MM.1S (cell line): ENCODE measurements around the gene RNASEH1.

Experiments
- DNase-seq: peaks from one replicate; pipeline ENCODE4 v3.0.0-alpha.2; 2015
- H2AFZ ChIP-seq: fragments of 300-600 bp; sonication (generic); 2 replicates; pipeline ENCODE4 v1.6.0; 2016; ENCODE audit warnings: antibody characterized with exemption, low read length
- H3F3A ChIP-seq: fragments of 300-600 bp; sonication (generic); 2 replicates; pipeline ENCODE4 v1.6.1; 2016; ENCODE audit warnings: mild to moderate bottlenecking, antibody characterized with exemption, low read length, moderate library complexity, mixed read lengths; ENCODE audit not compliant: insufficient read depth
- H3K27ac ChIP-seq: fragments of 300-600 bp; sonication (generic); 2 replicates; pipeline ENCODE4 v1.5.1; 2016; ENCODE audit warnings: mild to moderate bottlenecking, low read length
- H3K27me3 ChIP-seq: fragments of 300-600 bp; sonication (generic); replicated peaks from 2 replicates; pipeline ENCODE4 v1.6.0; 2016; ENCODE audit warnings: low read length; ENCODE audit not compliant: insufficient read depth
- H3K36me3 ChIP-seq: fragments of 300-600 bp; sonication (generic); replicated peaks from 2 replicates; pipeline ENCODE4 v1.6.1; 2016; ENCODE audit warnings: mild to moderate bottlenecking, low read length, mixed read lengths; ENCODE audit not compliant: insufficient read depth
- H3K4me1 ChIP-seq: fragments of 300-600 bp; sonication (generic); 2 replicates; pipeline ENCODE4 v1.6.1; 2016; ENCODE audit warnings: low read length, mixed read lengths
- H3K4me2 ChIP-seq: fragments of 300-600 bp; sonication (generic); 2 replicates; pipeline ENCODE4 v1.6.0; 2016; ENCODE audit warnings: low read depth, low read length
- H3K4me3 ChIP-seq: fragments of 300-600 bp; sonication (generic); 2 replicates; pipeline ENCODE4 v1.5.1; 2016; ENCODE audit warnings: low read length, mixed read lengths
- H3K79me2 ChIP-seq: fragments of 300-600 bp; sonication (generic); 2 replicates; pipeline ENCODE4 v1.6.1; 2016; ENCODE audit warnings: mixed run types, low read length, mixed read lengths
- H3K9ac ChIP-seq: fragments of 300-600 bp; sonication (generic); 2 replicates; pipeline ENCODE4 v1.6.1; 2016; ENCODE audit warnings: low read length, mixed read lengths
- H3K9me2 ChIP-seq: fragments of 300-600 bp; sonication (generic); replicated peaks from 2 replicates; pipeline ENCODE4 v1.6.1; 2016; ENCODE audit warnings: mild to moderate bottlenecking, low read length, mixed read lengths; ENCODE audit not compliant: insufficient read depth
- H3K9me3 ChIP-seq: fragments of 300-600 bp; sonication (generic); replicated peaks from 2 replicates; pipeline ENCODE4 v1.6.1; 2016; ENCODE audit warnings: mild to moderate bottlenecking, low read length, mixed read lengths; ENCODE audit not compliant: insufficient read depth
- H4K20me1 ChIP-seq: fragments of 300-600 bp; sonication (generic); 2 replicates; pipeline ENCODE4 v1.6.1; 2016; ENCODE audit warnings: mild to moderate bottlenecking, low read length, moderate library complexity, mixed read lengths; ENCODE audit not compliant: insufficient read depth
- CTCF ChIP-seq: fragments of 300-600 bp; sonication (generic); IDR thresholded peaks from 2 replicates; pipeline ENCODE4 v1.5.1; 2016; ENCODE audit warnings: antibody characterized with exemption, low read length, mixed read lengths
- EZH2 ChIP-seq: fragments of 300-600 bp; sonication (generic); optimal IDR thresholded peaks from 2 replicates; pipeline ENCODE3; 2017; ENCODE audit warnings: low read depth, mild to moderate bottlenecking, antibody characterized with exemption, low read length, mixed read lengths
- EZH2phosphoT487 ChIP-seq: fragments of 300-600 bp; sonication (generic); IDR thresholded peaks from 2 replicates; pipeline ENCODE4 v1.6.1; 2018; ENCODE audit warnings: antibody characterized with exemption, low read length

The RNASEH1 gene

GRCh38 chr2:3604991-3605961 lies 47.1 kb upstream of the RNASEH1 start:
- Histone ChIP-seq H3K79me2 (no peaks in the 10 kb centered on the region), H3K4me2 (no peak overlapping the region), H2AFZ (no peak overlapping the region), H3K4me1 (peaks cover 6% of the 10 kb centered on the region), H3F3A (no peaks in the 10 kb centered on the region), H3K36me3 (no peaks in the 10 kb centered on the region), H3K27me3 (no peaks in the 10 kb centered on the region), H3K4me3 (no peak overlapping the region), H3K9me2 (no peaks in the 10 kb centered on the region), H3K9me3 (no peaks in the 10 kb centered on the region), H3K27ac (no peak overlapping the region), H3K9ac (no peak overlapping the region), H4K20me1 (no peaks in the 10 kb centered on the region)
- DNase-seq, result no peak
- TF ChIP-seq EZH2 (no peak), EZH2phosphoT487 (no peak), CTCF (no peak)

GRCh38 chr2:3604207-3604877 lies 46.2 kb upstream of the RNASEH1 start:
- TF ChIP-seq CTCF (no peak), EZH2 (no peak), EZH2phosphoT487 (no peak)
- DNase-seq, result no peak
- Histone ChIP-seq H3K79me2 (no peaks in the 10 kb centered on the region), H3K36me3 (no peaks in the 10 kb centered on the region), H3K9me2 (no peaks in the 10 kb centered on the region), H2AFZ (no peak overlapping the region), H3K9me3 (no peaks in the 10 kb centered on the region), H3K9ac (no peak overlapping the region), H3K27ac (no peak overlapping the region), H3F3A (no peaks in the 10 kb centered on the region), H3K4me3 (no peak overlapping the region), H4K20me1 (no peaks in the 10 kb centered on the region), H3K4me1 (peaks cover 6% of the 10 kb centered on the region), H3K4me2 (no peak overlapping the region), H3K27me3 (no peaks in the 10 kb centered on the region)

GRCh38 chr2:3603536-3604206 lies 45.5 kb upstream of the RNASEH1 start:
- H3F3A ChIP-seq, result no peaks in the 10 kb centered on the region
- no peak for DNase-seq
- H2AFZ ChIP-seq, result no peak overlapping the region
- peaks cover 3% of the 10 kb centered on the region for H3K4me1 ChIP-seq
- no peaks in the 10 kb centered on the region for H3K79me2 ChIP-seq
- no peaks in the 10 kb centered on the region for H3K27me3 ChIP-seq
- no peak overlapping the region for H3K4me2 ChIP-seq
- H3K9me2 ChIP-seq, result no peaks in the 10 kb centered on the region
- H3K9ac ChIP-seq, result no peak overlapping the region
- no peak for TF ChIP-seq CTCF
- no peak for TF ChIP-seq EZH2phosphoT487
- TF ChIP-seq EZH2, result no peak
- H4K20me1 ChIP-seq, result no peaks in the 10 kb centered on the region
- H3K36me3 ChIP-seq, result no peaks in the 10 kb centered on the region
- H3K4me3 ChIP-seq, result no peak overlapping the region
- H3K27ac ChIP-seq, result no peak overlapping the region
- no peaks in the 10 kb centered on the region for H3K9me3 ChIP-seq
